ENCODE data around the gene CDRT4.
"Not testable (repeated sequence)": the region's sequence is repeated elsewhere in the genome, so short reads cannot be mapped to it uniquely, and the experiment has no call there.

CDRT4 gene

DNA sequence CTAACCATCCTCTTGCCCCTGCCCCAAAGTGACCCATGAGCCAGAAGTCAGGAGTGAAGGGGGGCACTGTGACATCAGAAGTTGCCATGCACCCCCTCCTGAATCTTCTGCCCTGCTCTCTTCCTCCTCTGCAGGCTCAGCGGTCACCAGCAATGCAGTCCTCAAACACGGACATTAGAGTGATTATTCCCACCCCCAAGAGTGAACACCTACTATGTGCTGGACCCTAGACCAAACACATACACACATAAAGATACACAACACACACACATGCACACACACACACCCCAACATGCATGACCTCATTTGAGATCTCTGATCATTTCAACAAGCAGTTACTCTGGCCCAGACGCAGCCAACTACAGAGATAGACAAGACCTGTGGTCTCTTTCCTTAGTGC lies at the start of gene CDRT4:
CDRT4 (minus strand) TSS at position 30 of the 400 bp plus-strand sequence. CDS start 27,383 bp downstream, outside the sequence.
- no peak within 1 kb of the TSS for H3K4me3 ChIP-seq (ENCODE audit: low read depth, low read length)

- no peak overlapping the region for H3K4me3 ChIP-seq (ENCODE audit: low read depth, low read length)
Observed at GRCh38 chr17:15516150-15516549, 48.7 kb upstream of the CDRT4 start.

DNA sequence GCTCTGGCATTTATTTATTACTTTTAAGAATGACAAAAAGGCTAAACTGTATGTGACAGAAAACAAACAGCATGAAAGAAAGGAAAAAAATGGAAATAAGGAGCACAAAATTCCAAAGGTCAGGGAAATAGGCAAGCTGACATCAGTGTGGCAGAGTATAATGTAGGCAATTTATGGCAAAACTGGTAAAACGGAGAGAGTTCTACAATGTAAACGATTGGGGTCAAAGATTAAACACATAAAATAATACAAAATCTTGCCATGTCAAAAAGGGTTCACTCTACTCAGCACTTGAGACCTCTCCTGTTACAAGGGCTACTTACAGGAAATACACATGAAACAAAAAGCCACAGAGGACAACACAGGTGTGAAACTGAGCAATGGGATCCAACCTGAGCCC lies 47.0 kb upstream of the CDRT4 start:
- no peak overlapping the region for H3K4me3 ChIP-seq (ENCODE audit: low read depth, low read length)

DNA sequence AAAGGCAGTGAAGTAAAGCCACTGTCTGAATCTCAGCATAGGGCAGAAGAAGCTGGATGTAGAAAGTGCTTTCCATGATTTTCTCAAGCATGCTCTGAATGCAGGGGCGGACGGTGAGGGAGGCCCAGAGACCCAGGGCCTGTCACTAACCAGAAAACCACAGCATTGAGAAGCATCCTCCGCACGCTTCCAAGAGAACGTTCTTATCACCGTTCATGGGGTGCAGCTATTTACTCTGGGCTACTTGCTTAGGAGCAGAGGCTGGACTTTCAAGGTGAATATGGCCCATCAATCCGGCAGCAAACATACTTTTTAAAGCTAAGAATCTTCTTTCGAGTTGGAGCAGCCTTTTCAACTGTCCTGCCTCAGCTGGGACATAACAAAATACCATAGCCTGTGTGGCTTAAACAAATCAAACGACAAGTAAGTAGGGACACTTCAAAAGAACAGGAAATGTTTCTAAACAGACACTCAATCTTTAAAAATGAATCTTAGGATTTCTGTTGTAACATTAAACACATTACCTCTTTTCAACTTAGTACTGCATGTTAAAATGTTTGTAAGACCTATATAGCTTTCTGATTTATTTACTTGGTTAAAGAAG lies 46.5 kb upstream of the CDRT4 start:
- H3K4me3 ChIP-seq (ENCODE audit: low read depth, low read length), result no peak overlapping the region

DNA sequence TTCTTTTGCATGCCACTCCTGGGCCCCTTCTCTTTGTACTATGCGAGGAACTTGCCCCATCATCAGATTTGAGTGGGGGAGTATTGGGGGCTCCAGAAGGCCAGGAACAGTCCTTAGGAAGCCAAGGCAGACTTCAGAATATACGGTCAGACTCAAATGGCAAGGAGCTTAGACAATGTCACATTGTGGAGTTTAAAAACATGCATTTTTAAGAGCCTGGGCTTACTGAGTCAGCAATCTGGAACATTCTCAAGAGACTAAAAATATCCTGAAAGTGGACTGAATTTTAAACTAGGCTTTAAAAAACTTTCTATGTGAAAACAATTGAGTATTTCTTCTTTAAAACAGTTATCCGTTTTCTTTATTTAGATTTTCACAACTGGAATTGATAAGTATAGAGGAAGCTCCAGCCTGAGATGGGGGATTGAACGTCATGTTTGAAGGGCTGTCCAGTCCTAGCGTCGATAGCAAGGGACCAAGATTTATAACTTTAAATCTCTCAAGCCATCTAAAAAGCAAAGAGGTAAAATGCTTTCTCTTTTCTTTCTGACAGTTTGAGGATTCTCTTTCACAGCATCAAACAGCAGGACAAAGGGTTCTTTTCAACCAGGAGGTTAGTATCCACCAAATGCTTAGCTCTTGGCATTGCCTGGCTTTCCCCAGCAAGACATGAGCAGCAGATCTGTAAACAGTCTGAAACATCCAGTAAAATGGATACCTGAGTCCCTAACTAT lies 45.8 kb upstream of the CDRT4 start:
- no peak overlapping the region for H3K4me3 ChIP-seq (ENCODE audit: low read depth, low read length)

GRCh38 chr17:15512071-15512709 lies 44.8 kb upstream of the CDRT4 start:
- no peak overlapping the region for H3K4me3 ChIP-seq (ENCODE audit: low read depth, low read length)

GRCh38 chr17:15511142-15511541 lies 43.7 kb upstream of the CDRT4 start:
- H3K4me3 ChIP-seq (ENCODE audit: low read depth, low read length), result no peak overlapping the region

DNA sequence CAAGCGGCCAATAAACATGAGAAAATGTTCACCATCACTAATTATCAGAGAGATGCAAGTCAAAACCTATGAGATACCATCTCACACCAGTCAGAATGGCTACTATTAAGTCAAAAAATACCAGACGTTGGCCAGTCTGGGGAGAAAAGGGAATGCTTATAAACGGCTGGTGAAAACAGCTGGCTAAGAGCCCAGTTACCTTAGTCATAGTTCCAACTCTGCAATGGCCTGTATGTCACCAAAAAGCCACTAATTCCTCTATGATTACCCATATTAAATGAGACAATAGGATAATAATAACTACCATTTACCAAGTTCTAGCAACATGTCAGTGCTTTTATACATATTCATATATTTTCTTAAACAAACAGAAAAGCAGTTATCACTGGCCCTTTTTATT lies 42.9 kb upstream of the CDRT4 start:
- no peak overlapping the region for H3K4me3 ChIP-seq (ENCODE audit: low read depth, low read length)

DNA sequence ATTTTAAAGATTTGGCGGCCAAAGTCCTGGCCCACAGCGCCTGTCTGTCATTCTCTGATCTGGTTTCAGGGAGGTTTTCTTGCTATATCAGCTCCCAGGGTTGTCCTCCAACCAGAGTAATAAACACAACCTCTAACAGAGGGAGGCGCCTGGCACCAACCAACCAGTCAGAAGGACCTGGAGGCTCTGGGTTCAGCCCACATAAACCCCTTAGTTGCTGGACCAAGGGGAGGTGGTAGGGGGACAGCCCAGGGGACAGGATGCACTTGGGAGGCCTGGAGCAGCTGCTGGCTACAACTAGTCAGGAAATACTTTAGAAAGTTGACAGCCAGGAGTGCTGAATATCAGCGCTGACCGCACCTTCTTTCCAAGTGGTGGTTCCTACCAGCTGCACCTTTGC lies 41.7 kb upstream of the CDRT4 start:
- H3K4me3 ChIP-seq (ENCODE audit: low read depth, low read length), result no peak overlapping the region

DNA sequence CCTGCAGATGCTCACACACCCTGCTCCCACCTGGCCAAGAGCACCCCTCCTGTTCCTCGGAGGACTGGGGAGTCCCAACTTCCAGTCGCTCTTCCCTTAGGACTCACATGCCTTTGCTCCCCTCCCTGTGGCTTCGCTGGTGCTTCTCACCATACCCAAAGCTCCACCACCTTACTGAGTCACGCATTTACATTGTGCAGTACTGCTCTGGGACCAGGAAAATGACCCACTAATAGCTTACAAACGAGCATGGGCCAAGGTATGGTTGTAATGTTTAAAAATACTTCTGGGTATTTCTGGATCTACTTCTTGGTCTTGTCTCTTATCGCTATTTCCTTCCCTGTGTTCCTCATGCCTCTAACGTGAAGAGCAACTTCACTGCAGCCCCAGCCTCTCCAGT lies 41.0 kb upstream of the CDRT4 start:
- H3K4me3 ChIP-seq (ENCODE audit: low read depth, low read length), result no peak overlapping the region

GRCh38 chr17:15507896-15508295 lies 40.5 kb upstream of the CDRT4 start:
- no peak overlapping the region for H3K4me3 ChIP-seq (ENCODE audit: low read depth, low read length)

DNA sequence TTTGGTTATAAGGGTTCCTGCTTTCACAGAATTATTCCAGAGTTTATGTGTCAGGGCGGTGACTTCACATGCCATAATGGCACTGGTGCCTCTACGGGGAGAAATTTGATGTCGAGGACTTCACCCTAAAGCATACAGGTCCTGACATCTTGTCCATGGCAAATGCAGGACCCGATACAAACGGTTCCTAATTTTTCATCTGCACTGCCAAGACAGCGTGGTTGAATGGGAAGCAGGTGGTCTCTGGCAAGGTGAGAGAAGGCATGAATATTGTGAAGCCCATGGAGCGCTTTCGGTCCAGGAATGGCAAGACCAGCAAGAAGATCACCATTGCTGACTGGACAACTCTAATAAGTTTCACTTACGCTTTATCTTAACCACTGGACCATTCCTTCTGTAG lies 39.6 kb upstream of the CDRT4 start:
- no peak overlapping the region for H3K4me3 ChIP-seq (ENCODE audit: low read depth, low read length)

GRCh38 chr17:15505708-15506107 lies 38.3 kb upstream of the CDRT4 start:
- H3K4me3 ChIP-seq (ENCODE audit: low read depth, low read length), result not testable (repeated sequence)

- H3K4me3 ChIP-seq (ENCODE audit: low read depth, low read length), result no peak overlapping the region
Observed at GRCh38 chr17:15503731-15504130, 36.3 kb upstream of the CDRT4 start.

DNA sequence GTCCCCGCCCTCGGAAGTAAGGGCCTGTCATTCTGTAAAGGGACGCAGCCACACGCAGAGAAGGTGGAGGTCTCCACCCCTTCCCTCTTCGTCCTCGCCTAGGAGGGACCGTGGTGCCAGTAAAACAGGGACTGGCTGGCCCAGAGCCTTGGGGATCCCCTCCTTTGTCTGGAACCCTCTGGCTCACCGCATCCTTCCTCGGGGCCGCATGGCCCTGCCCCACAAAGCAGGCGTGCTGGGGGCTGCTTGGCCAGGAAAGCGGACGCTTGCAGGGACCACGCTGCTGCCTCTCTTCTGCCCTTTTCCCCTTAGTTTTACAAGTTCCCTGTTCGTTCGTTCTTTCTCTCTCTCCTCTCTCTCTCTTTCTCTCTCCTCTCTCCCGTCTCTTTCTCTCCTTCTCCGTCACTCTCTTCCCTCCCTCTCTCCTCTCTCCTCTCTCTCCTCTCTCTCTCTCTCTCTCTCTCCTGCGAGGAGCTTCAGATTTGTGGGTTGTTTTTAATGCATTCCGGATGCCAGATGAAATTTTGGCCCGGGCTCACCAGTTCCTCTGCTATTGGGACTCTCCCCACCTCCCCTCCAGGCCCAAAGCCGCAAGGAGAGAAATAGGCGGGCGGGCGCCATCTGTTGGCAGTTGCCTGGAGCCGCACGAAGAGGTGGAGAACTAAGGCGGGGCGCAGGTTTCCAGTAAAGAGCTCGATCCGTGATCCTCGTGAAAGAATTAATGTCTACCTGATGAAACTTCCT lies 35.1 kb upstream of the CDRT4 start:
- H3K4me3 ChIP-seq (ENCODE audit: low read depth, low read length), result no peak overlapping the region

GRCh38 chr17:15501793-15502192 lies 34.4 kb upstream of the CDRT4 start:
- no peak overlapping the region for H3K4me3 ChIP-seq (ENCODE audit: low read depth, low read length)

DNA sequence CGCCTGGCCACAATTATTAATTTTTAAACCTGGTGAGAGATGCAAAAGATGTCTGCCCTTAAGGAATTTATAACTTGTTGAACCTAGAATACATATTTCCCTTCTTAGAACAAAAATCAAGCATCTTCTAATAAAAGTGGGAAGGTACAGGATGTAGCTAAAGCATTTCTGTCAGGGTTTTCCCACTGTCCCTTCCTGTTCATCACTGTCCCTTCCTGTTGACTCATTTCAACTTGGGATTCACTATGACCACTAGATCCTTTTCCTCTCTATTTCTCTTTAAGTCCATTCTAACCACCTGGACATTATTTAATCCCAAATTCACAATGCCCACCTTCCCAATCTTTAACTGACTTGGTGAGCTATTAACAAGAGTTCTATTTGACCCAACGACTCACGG lies 33.9 kb upstream of the CDRT4 start:
- no peak overlapping the region for H3K4me3 ChIP-seq (ENCODE audit: low read depth, low read length)

GRCh38 chr17:15498107-15498506 lies 30.7 kb upstream of the CDRT4 start:
- H3K4me3 ChIP-seq (ENCODE audit: low read depth, low read length), result no peak overlapping the region

DNA sequence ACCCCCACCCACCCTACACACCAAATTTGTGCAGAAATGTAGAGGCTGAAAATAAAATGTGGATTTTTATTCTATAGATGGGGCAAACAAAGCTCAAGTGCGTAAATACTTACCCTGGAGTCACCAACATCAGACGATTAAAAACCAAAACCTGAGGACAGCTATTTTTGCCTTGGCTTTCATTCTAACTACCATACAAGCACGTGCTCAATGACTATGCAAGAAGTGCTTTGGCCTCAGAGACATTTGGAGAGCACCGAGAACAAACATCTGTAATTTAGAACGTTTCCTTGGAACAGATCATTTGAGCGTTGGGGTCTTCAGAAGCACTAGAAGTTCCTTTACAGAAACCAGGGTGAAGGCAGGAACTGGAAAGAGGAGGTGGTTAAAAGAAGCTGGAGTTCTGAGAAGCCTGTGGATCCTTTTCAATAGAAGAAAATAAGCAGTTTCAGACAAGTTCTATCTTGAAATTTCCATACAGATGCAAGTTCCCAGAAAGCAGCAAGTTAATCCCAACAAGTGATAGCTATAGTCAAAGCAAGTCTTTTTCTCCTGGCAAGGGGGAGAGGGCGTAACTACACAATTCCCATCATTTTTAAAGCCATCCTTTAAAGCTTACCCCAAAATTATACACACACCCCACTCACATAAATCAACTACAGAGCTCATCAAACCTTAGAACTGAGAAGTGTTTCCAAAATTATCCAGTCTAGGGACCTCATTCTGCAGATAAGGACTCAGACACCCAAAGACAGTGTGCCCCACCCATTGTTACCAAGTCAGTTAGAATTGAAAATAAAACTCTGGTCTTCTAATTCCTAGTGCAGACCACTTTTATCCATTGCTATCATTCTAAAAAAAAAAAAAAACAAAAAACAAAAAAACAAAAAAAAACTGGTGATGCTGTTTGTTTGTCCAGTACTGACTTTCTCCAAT lies 29.6 kb upstream of the CDRT4 start:
- no peak overlapping the region for H3K4me3 ChIP-seq (ENCODE audit: low read depth, low read length)

DNA sequence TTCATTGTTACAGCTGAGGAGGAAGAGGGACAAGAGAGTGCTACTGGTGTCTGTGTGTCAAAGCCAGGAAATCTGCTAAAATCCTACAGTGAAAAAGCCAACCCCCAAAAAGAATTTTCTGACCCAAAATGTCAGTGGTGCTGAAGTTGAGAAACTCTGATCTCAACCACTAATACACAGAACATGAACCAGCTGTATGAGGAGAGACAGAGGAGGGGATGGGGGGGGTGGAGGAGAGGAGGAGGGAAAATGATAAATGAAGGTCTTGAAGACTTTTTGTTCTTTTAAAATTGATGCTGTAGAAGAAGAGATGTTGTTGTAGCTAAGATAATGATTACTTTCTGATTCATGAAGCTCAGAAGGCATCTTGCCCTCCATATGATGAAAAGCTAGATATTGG lies 27.4 kb upstream of the CDRT4 start:
- H3K4me3 ChIP-seq (ENCODE audit: low read depth, low read length), result no peak overlapping the region

DNA sequence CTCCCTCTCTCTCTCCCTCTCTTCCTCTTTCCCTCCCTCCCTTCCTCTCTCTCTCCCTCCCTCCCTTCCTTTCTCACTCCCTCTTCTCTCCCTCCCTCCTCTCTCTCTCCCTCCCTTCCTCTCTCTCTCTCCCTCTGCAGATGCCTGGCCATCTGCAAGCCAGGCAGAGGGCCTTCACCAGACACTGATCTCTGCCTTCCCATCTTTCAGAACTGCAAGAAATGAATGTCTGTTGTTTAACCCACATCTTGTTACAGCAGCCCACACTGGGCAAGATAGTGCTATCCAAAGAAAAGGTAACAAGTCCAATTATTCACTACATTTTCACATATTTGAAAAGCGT lies 26.2 kb upstream of the CDRT4 start:
- H3K4me3 ChIP-seq (ENCODE audit: low read depth, low read length), result no peak overlapping the region
